Cardiac muscle cell (in vitro differentiated cells and primary cell): ENCODE data around the gene MCM7. TPM values are rescaled to one million over a fixed set of nuclear protein-coding genes. Genes with fewer than 3 reads are reported as not detected.

Experiments
- DNase-seq, 2 donors: peaks; one replicate each; pipeline versions ENCODE4 v3.0.0 to v3.0.0-alpha.2; 2010 to 2017; ENCODE audit warnings: low read depth in 1 of 2, low spot score in 1 of 2
- H3K27ac ChIP-seq: fragments of 200-600 bp; sonication (generic); 2 replicates; pipeline ENCODE4 v1.5.1; 2016
- H3K27me3 ChIP-seq: fragments of 200-600 bp; sonication (generic); 2 replicates; pipeline ENCODE4 v1.6.0; 2016; ENCODE audit warnings: control low read depth
- H3K36me3 ChIP-seq: fragments of 200-600 bp; sonication (generic); 2 replicates; pipeline ENCODE4 v1.5.1; 2016; ENCODE audit warnings: control low read depth
- H3K4me1 ChIP-seq: fragments of 200-600 bp; sonication (generic); 2 replicates; pipeline ENCODE4 v1.8.1; 2017; ENCODE audit warnings: low read depth, mild to moderate bottlenecking, mixed run types
- H3K4me3 ChIP-seq: fragments of 200-600 bp; sonication (generic); 2 replicates; pipeline ENCODE4 v1.5.1; 2016; ENCODE audit warnings: mild to moderate bottlenecking
- H3K9me3 ChIP-seq: fragments of 200-600 bp; sonication (generic); 2 replicates; pipeline ENCODE4 v1.5.1; 2017; ENCODE audit warnings: low read depth, mild to moderate bottlenecking, control low read depth
- polyA plus RNA-seq: library from polyadenylated mRNA; unstranded; fragments of >200 nt; fragmentation: Nextera tagmentation; extraction: Ambion mirVana; gene quantifications from 2 replicates; pipeline ENCODE4 v1.2.1, GENCODE V29; 2016
- total RNA-seq: library from RNA; depleted of rRNA; stranded (reverse); fragments of >200 nt; gene quantifications from 2 replicates; pipeline ENCODE4 v1.2.3, GENCODE V29; 2016
- TF ChIP-seq, protein P1 (sequence below): IDR thresholded peaks from 2 replicates; pipeline ENCODE4 v1.5.1; 2012; ENCODE audit warnings: low read depth, mild to moderate bottlenecking, low read length

MCM7 gene
- total and polyA plus RNA-seq, 2 experiments from 2014 or later = 68.9 to 105 TPM

DNA sequence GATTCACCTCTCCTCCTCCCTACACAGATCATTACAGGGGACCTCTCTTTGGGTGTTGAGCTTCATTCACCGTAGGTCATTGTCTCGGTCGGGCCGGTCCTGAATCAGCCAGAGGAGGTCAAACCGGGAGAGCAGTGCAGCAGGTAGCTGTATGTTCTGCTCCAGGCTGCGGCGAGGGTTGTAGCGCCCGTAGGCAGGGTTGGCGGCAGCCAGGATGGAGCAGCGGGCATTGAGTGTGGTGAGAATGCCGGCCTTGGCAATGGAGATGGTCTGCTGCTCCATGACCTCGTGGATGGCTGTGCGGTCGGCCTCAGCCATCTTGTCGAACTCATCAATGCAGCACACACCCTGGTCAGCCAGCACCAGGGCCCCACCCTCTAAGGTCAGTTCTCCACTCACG, 5.5 kb downstream of the MCM7 start:
- H3K9me3 ChIP-seq = no peaks in the 10 kb centered on the region
- no peak overlapping the region for H3K27ac ChIP-seq
- TF ChIP-seq, protein P1, sequence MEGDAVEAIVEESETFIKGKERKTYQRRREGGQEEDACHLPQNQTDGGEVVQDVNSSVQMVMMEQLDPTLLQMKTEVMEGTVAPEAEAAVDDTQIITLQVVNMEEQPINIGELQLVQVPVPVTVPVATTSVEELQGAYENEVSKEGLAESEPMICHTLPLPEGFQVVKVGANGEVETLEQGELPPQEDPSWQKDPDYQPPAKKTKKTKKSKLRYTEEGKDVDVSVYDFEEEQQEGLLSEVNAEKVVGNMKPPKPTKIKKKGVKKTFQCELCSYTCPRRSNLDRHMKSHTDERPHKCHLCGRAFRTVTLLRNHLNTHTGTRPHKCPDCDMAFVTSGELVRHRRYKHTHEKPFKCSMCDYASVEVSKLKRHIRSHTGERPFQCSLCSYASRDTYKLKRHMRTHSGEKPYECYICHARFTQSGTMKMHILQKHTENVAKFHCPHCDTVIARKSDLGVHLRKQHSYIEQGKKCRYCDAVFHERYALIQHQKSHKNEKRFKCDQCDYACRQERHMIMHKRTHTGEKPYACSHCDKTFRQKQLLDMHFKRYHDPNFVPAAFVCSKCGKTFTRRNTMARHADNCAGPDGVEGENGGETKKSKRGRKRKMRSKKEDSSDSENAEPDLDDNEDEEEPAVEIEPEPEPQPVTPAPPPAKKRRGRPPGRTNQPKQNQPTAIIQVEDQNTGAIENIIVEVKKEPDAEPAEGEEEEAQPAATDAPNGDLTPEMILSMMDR = no peak
- DNase-seq = no peak
- peaks cover 81% of the 10 kb centered on the region for H3K36me3 ChIP-seq
- H3K4me3 ChIP-seq = no peak overlapping the region
- H3K27me3 ChIP-seq = no peaks in the 10 kb centered on the region
- no peaks in the 10 kb centered on the region for H3K4me1 ChIP-seq

DNA sequence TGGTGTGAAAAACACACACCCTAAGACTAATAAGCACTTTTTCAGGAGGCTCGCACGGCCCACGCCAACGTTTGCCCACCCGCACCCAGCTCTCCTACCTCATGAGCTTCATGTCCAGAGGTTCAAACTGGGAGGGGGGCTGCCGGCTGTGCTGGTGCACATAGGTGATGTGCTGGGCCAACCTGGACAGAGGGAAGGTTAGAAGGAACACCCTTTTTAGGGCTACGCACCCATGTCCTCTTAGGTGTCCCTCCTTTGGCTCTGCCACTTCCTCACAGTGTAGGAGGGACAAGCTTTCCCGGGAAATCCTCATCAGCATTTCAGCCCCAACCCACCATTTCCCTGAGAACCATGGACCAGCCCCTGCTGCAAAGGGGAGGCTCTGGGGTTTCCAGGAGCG, 5.9 kb downstream of the MCM7 start:
- Histone ChIP-seq H3K27ac (no peak overlapping the region), H3K4me1 (no peaks in the 10 kb centered on the region), H3K36me3 (peaks cover 85% of the 10 kb centered on the region), H3K9me3 (no peaks in the 10 kb centered on the region), H3K27me3 (no peaks in the 10 kb centered on the region), H3K4me3 (no peak overlapping the region)
- DNase-seq = no peak
- TF ChIP-seq, protein P1 = no peak

DNA sequence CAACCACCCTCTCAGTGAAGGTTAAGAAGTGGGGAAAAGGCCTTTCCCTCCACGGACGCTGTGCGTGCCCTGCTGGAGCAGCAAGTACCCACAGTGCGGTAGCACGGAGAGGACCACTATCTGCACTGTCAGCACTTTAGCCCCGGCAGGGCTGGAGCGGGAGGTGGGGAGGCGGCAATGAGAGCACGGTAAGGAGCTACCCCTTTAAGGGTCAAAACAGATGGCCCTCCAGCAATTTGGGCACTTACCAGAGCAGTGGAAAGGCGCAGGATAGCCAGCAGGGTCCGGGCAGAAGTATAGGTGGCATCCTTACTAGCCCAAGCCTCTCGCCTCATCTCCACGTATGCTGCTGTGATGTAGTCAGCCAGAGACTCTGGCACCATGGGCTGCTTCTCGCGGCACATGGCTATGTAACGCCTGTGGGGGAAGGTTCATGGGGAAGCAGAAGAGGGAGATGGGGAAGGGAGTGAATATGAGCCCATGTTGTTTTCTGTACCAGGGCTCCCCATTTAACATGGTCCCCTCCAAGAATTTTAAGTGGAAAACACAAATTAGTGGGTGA, 7.2 kb downstream of the MCM7 start:
- Histone ChIP-seq H3K36me3 (peaks cover 84% of the 10 kb centered on the region), H3K27me3 (no peaks in the 10 kb centered on the region), H3K9me3 (no peaks in the 10 kb centered on the region), H3K4me1 (peaks cover 2% of the 10 kb centered on the region), H3K27ac (no peak overlapping the region), H3K4me3 (no peak overlapping the region)
- DNase-seq = no peak
- TF ChIP-seq, protein P1 = no peak

DNA sequence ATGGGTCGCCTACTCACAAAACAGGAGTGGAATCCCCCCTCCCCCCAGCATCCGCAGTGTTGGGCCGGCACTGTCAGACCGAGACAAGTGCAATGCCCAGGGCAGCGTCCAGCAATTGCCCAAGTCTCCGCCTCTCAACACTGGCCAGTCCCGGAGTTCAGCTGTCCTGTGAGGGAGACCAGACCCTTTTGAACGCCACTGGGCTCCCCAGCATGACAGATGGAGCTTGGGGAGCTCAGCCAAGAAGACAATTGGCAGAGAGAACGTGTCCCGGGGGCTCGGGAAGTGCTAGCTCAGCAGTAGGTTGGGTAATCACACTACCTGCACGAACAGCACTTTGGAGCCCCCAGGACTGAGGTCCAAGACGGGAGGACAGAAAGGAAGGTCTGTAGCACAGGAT, 7.7 kb downstream of the MCM7 start:
- TF ChIP-seq, protein P1 = no peak
- no peaks in the 10 kb centered on the region for H3K9me3 ChIP-seq
- no peak overlapping the region for H3K4me3 ChIP-seq
- H3K27me3 ChIP-seq = no peaks in the 10 kb centered on the region
- H3K36me3 ChIP-seq = peaks cover 79% of the 10 kb centered on the region
- no peak overlapping the region for H3K27ac ChIP-seq
- H3K4me1 ChIP-seq = peaks cover 2% of the 10 kb centered on the region
- no peak for DNase-seq

DNA sequence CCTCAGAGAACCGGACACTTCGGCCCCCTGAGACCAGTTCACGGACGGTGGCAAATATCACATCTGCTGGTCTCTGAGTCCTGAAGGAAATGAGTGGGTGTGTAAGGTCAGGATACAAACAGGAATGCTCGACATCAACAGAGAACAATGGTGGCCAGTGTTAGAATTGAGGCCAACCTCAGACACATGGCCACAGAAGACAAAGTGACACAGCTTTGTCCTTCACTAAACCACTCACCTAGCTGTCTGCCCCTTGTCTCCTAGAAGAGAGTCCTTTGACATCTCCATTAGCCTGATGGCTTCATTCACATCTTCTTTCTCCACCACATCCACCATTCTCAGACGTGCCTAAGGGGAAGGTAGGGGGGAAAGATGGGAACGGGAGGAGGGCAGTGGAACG, 8.1 kb downstream of the MCM7 start:
- Histone ChIP-seq H3K9me3 (no peaks in the 10 kb centered on the region), H3K36me3 (peaks cover 75% of the 10 kb centered on the region), H3K27ac (no peak overlapping the region), H3K4me3 (no peak overlapping the region), H3K27me3 (no peaks in the 10 kb centered on the region), H3K4me1 (peaks cover 2% of the 10 kb centered on the region)
- no peak for DNase-seq
- TF ChIP-seq, protein P1 = no peak
